Activated naive CD4-positive, alpha-beta T cell treated with anti-CD3 and anti-CD28 coated beads, Interleukin-2, amount 10 ng/mL, durations not matched to agents 7 days and 5 days (primary cell): Measurements from ENCODE around the gene NUP153.
"Not testable (repeated sequence)": the region's sequence is repeated elsewhere in the genome, so short reads cannot be mapped to it uniquely, and the experiment has no call there.

Experiments
- CTCF ChIA-PET: fragments of 350-600 bp; sonication (Branson Sonifier 250); formaldehyde crosslinking; loops from one replicate; lab custom pipeline; 2021; ENCODE audit warnings: antibody characterized with exemption; lab: Charles Lee
- DNase-seq: peaks from one replicate; pipeline ENCODE4 v3.0.0-alpha.2; 2020
- H3K27ac Mint-ChIP-seq: one replicate; pipeline ENCODE4 v1.8.0; 2021; ENCODE audit warnings: mild to moderate bottlenecking, moderate library complexity, mixed read lengths
- H3K27me3 Mint-ChIP-seq: one replicate; pipeline ENCODE4 v1.8.0; 2021; ENCODE audit warnings: mild to moderate bottlenecking, mixed read lengths
- H3K36me3 Mint-ChIP-seq: one replicate; pipeline ENCODE4 v1.8.0; 2021; ENCODE audit warnings: mixed read lengths
- H3K4me1 Mint-ChIP-seq: one replicate; pipeline ENCODE4 v1.8.0; 2021; ENCODE audit warnings: mixed read lengths
- H3K4me3 Mint-ChIP-seq: one replicate; pipeline ENCODE4 v1.8.0; 2021; ENCODE audit warnings: mild to moderate bottlenecking, moderate library complexity, mixed read lengths
- H3K9me3 Mint-ChIP-seq: one replicate; pipeline ENCODE4 v1.8.0; 2021; ENCODE audit warnings: mixed read lengths

Gene NUP153

DNA sequence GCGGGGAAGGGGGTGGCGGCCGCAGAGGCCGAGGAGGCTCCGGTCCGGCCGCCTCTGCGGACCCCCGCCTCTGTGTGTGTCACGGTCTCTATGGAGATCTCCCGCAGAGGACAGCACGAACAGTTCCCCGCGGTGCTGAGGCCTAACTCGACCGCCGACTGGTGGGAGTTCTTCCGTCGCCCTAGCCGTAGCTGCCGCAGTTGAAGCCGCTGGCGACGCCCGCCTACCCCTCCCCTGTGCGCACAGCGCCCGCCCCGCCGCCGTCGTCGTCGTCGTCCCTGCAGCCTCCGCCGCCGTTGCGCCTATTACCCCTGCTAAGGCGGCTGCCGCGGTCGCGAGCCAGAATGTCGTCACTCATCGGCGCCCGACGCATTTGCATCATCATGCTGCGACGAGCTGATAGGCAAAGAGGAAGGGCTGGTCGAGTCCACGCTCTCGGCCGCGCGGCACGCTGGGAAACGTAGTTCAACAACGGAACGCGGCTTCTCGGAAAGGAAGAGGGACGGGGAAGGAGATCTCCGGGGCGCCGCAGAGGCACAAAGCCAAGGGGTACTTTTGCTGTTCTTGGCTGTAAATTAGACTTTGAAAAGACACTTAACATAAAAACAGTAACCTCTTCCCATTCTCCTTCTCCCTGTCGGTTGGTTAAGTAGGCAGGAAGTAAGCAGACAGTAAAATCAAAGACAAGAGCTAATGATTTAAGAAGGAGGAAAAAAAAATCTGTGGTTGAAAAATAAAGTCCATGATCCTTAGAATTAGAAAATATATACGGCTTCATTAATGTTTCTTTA is at the start of gene NUP153:
NUP153 (minus strand) TSS at position 346 of the 791 bp plus-strand sequence. CDS start 538 bp downstream, outside the sequence.
- H3K27ac Mint-ChIP-seq, result peak within 1 kb of the TSS; percentile 97
- DNase-seq, result peak; percentile 99
- H3K4me1 Mint-ChIP-seq, result peaks cover 36% of the 10 kb centered on the region
- no peaks in the 10 kb centered on the region for H3K27me3 Mint-ChIP-seq
- H3K4me3 Mint-ChIP-seq, result peak within 1 kb of the TSS; percentile 86
- H3K36me3 Mint-ChIP-seq, result peaks cover 19% of the 10 kb centered on the region
- CTCF ChIA-PET, result no interaction called here
- no peaks in the 10 kb centered on the region for H3K9me3 Mint-ChIP-seq

DNA sequence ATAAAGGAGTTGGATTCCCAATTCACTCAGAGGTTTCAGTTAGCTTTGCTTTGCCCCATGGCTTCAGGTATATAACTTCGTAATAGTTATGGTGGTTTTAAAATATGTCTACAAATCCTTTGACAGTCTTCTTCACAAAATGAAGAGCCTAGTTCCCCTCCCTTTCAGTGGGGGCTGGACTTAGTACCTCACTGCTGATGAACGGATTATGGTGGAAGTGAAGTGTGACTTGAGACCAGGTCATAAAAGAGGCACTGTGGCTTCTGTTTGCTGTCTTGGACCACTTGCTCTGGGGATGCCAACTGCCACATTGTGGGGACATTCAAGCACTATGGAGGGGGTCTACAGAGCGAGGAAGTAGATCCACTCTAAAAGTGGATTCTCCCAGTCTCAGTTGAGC is 47.5 kb upstream of the NUP153 start:
- Mint-ChIP-seq H3K9me3 (no peaks in the 10 kb centered on the region), H3K4me1 (no peaks in the 10 kb centered on the region), H3K27ac (no peak overlapping the region), H3K4me3 (no peak overlapping the region), H3K27me3 (peaks cover 6% of the 10 kb centered on the region), H3K36me3 (no peaks in the 10 kb centered on the region)
- CTCF ChIA-PET, result no interaction called here
- no peak for DNase-seq

DNA sequence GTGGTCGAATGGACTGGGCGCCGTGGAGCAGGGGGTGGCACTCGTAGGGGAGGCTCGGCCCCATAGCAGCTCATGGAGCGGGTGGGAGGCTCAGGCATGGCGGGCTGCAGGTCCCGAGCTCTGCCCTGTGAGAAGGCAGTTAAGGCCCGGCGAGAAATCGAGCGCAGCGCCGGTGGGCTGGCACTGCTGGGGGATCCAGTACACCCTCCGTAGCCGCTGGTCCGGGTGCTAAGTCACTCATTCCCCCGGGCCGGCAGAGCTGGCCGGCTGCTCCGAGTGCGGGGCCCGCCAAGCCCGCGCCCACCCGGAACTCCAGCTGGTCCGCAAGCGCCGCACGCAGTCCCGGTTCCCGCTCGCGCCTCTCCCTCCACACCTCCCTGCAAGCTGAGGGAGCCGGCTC is 38.6 kb upstream of the NUP153 start:
- H3K4me3 Mint-ChIP-seq, H3K27me3 Mint-ChIP-seq, H3K27ac Mint-ChIP-seq, DNase-seq, H3K9me3 Mint-ChIP-seq, H3K4me1 Mint-ChIP-seq, CTCF ChIA-PET, H3K36me3 Mint-ChIP-seq: not testable (repeated sequence)

DNA sequence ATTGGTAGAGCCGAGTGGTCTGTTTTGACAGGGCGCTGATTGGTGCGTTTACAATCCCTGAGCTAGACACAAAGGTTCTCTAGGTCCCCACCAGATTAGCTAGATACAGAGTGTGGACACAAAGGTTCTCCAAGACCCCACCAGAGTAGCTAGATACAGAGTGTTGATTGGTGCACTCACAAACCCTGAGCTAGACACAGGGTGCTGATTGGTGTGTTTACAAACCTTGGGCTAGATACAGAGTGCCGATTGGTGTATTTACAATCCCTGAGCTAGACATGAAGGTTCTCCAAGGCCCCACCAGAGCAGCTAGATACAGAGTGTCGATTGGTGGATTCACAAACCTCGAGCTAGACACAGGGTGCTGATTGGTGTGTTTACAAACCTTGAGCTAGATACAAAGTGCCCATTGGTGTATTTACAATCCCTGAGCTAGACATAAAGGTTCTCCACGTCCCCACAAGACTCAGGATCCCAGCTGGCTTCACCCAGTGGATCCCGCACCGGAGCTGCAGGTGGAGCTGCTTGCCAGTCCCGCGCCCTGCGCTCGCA is 38.1 kb upstream of the NUP153 start:
- DNase-seq, result not testable (repeated sequence)

DNA sequence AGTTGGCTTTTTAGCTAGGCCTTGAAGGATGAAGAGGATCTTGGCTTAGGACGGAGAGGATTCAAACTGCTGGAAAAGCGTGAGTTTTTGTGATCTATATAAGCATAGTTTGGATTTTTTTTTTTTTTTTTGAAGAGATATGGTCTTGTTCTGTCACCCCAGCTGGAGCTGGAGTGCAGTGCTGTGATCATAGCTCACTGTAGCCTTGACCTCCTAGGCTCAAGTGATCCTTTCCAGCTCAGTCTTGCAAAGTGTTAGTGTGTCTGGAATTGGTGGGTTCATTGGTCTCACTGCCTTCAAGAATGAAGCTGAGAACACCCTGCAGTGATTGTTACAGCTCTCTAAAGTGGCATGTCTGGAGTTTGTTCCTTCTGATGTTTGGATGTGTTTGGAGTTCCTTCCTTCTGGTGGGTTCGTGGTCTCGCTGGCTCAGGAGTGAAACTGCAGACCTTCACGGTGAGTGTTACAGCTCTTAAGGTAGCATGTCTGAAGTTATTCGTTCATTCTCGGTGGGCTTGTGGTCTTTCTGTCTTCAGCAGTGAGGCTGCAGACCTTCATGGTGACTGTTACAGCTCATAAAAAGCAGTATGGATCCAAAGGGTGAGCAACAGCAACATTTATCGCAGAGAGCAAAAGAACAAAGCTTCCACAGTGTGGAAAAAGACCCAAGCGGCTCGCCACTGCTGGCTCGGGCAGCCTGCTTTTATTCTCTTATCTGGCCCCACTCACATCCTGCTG is 37.5 kb upstream of the NUP153 start:
- CTCF ChIA-PET, result no interaction called here
- no peaks in the 10 kb centered on the region for H3K4me1 Mint-ChIP-seq
- no peak overlapping the region for H3K4me3 Mint-ChIP-seq
- no peaks in the 10 kb centered on the region for H3K36me3 Mint-ChIP-seq
- no peak for DNase-seq
- H3K9me3 Mint-ChIP-seq, result peaks cover 2% of the 10 kb centered on the region
- peaks cover 11% of the 10 kb centered on the region for H3K27me3 Mint-ChIP-seq
- H3K27ac Mint-ChIP-seq, result no peak overlapping the region

More for the DNA sequence above, 38.1 kb upstream of the NUP153 start:
- H3K4me3 Mint-ChIP-seq, H3K27me3 Mint-ChIP-seq, H3K9me3 Mint-ChIP-seq, CTCF ChIA-PET, H3K4me1 Mint-ChIP-seq, H3K36me3 Mint-ChIP-seq, H3K27ac Mint-ChIP-seq: not testable (repeated sequence)

DNA sequence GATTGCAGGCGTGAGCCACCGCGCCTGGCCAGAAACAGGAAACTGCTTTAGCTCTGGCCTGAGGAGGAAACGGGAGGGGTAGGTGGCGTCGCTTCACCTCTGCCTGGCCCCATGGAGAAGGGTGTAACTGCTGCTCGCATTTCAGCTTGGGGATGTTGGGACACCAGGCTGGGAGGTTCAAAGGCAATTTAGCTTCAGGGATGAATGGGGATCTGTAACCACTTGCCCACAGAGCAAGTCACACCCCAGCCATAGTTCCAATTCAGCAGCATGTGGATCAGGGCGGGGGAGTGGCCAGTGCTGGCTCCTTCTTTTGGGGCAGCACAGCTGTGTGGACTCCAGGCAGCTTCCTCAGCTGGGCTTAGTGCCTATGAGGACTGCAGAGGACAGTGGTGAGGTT is 34.8 kb upstream of the NUP153 start:
- DNase-seq, result no peak
- Mint-ChIP-seq H3K27ac (no peak overlapping the region), H3K9me3 (peaks cover 20% of the 10 kb centered on the region), H3K27me3 (peaks cover 11% of the 10 kb centered on the region), H3K4me3 (no peak overlapping the region), H3K36me3 (no peaks in the 10 kb centered on the region), H3K4me1 (no peaks in the 10 kb centered on the region)
- CTCF ChIA-PET, result no interaction called here

DNA sequence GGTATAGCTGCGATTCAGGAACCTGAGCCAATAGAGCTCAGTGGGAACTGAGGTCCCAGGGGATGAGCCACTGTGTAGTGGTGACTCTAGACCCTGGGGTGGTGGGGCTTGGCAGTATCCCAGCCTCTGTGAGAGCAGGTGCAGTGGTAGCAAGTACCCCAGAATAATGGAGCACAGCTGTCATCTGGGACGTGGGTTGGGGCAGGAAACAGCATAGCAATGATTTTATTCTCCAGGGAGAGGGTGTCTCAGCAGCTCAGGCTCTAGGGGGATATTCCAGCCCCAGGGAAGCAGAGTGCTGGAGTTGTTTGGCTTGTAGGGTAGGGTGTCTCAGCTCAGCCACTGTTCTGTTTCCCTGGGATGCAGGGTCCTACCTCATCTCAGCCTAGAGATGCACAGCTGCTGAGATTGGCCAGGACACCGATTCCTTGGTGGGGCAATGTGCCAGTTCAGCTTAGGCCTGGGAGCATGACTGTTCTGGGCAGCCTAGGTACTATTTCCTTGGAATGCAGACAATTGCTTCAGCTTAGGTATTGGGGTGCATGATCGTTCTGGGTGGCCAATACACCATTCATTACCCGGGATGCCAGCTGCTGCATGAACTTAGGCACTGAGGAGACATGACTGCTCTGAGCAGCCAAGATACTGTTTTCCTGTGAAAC is 34.0 kb upstream of the NUP153 start:
- Mint-ChIP-seq H3K36me3 (no peaks in the 10 kb centered on the region), H3K4me3 (no peak overlapping the region), H3K4me1 (no peaks in the 10 kb centered on the region), H3K27me3 (peaks cover 11% of the 10 kb centered on the region), H3K27ac (no peak overlapping the region), H3K9me3 (peaks cover 20% of the 10 kb centered on the region)
- CTCF ChIA-PET, result interaction anchor here (0.8 to 1.1 kb wide), 2 partner anchors 39 to 155 kb away, joined by 3 read pairs; no protein-coding TSS in a partner anchor
- DNase-seq, result no peak

DNA sequence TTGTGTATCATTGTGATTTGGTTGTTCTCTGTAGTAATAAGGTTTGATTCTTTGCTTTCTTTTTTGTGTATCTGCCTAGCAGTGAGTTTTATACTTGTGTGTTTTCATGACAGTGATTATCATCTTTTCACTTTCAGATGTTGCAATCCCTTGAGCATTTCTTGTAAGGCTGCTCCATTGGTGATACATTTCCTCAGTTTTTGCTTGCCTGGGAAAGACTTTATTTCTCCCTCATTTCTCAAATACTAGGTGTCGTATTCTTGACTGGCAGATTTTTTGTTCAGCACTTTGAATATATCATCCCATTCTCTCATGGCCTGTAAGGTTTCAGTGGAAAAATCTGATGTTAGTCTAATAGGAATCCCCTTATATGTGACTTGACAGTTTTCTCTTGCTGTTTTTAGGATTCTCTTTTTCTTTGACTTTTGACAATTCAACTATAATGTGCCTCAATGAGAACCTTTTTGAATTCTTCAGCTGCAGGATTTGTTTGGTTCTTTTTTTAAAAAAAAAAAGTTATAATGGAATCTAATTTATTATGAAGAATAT is 31.1 kb upstream of the NUP153 start:
- CTCF ChIA-PET, result no interaction called here
- no peak for DNase-seq
- Mint-ChIP-seq H3K4me1 (no peaks in the 10 kb centered on the region), H3K36me3 (no peaks in the 10 kb centered on the region), H3K27ac (no peak overlapping the region), H3K9me3 (peaks cover 20% of the 10 kb centered on the region), H3K27me3 (peaks cover 11% of the 10 kb centered on the region), H3K4me3 (no peak overlapping the region)

DNA sequence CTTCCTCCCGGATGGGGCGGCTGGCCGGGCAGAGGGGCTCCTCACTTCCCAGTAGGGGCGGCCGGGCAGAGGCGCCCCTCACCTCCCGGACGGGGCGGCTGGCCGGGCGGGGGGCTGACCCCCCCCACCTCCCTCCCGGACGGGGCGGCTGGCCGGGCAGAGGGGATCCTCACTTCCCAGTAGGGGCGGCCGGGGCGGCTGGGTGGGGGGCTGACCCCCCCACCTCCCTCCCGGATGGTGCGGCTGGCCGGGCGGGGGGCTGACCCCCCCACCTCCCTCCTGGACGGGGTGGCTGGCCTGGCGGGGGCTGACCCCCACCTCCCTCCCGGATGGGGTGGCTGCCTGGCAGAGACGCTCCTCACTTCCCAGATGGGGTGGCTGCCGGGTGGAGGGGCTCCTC is 28.6 kb upstream of the NUP153 start:
- peaks cover 20% of the 10 kb centered on the region for H3K9me3 Mint-ChIP-seq
- CTCF ChIA-PET, H3K27me3 Mint-ChIP-seq, H3K4me3 Mint-ChIP-seq, H3K4me1 Mint-ChIP-seq, DNase-seq, H3K36me3 Mint-ChIP-seq, H3K27ac Mint-ChIP-seq: not testable (repeated sequence)

DNA sequence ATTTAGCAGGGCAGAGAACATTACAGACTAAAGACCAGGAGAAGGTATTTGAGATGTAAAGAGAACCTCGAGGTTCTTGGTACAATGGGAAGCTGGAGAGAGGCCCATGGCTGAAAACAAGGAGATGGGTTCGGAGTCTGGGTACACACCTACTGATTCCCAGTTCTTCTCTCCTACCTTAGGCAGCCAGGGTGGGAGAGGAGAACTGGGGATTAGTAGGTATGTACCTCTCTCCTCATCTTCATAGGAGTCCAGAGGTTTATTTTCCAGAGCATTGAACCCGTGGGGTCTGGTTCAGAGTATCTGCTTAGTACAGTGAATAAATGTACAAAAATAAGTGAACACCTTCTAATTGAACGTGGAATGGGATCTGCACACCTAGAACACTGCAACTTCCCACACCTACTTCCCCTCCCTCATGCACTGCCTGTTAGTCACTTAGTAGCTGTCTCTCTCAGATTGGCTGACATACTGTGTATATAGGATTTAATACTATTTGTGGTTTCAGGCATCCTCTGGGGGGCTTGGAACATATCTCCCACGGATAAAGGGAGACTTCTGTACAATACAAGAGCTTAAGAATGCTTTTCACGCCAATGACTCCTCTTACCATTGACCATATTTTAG is 23.5 kb upstream of the NUP153 start:
- CTCF ChIA-PET, result no interaction called here
- H3K4me3 Mint-ChIP-seq, result no peak overlapping the region

DNA sequence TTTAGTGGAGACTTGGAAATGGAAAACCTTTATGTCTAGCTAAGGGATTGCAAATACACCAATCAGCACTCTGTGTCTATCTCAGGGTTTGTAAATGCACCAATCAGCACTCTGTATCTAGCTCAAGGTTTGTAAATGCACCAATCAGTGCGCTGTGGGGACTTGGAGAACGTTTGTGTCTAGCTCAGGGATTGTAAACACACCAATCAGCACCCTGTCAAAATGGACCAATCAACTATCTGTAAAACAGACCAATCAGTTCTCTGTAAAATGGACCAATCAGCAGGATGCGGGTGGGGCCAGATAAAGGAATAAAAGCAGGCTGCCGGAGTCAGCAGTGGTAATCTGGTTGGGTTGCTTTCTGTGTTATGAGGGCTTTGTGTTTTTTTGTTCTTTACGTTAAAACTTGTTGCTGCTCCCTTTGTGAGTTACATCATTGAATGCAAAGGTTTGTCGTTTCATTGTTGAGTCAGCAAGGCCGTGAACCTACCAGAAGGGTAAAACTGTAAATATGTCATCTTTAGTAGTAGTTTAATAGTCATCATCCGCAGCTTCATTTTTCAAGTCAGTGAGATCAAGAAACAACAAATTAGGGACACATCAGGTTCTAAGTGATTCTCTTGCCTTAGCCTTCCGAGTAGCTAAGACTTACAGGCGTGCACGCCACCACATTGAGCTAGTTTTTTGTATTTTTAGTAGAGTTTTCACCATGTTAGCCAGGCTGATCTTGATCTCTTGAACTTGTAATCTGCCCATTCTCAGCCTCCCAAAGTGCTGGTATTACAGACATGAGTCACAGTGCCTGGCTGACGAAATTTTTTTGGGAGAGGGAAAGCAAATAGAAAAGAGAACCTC is 22.7 kb upstream of the NUP153 start:
- no peaks in the 10 kb centered on the region for H3K36me3 Mint-ChIP-seq
- DNase-seq, result no peak
- CTCF ChIA-PET, result no interaction called here
- H3K9me3 Mint-ChIP-seq, result peaks cover 7% of the 10 kb centered on the region
- H3K4me1 Mint-ChIP-seq, result no peaks in the 10 kb centered on the region
- H3K4me3 Mint-ChIP-seq, result no peak overlapping the region
- H3K27me3 Mint-ChIP-seq, result no peaks in the 10 kb centered on the region
- no peak overlapping the region for H3K27ac Mint-ChIP-seq

More for the DNA sequence above, 23.5 kb upstream of the NUP153 start:
- Mint-ChIP-seq H3K4me1 (no peaks in the 10 kb centered on the region), H3K27me3 (no peaks in the 10 kb centered on the region), H3K36me3 (no peaks in the 10 kb centered on the region), H3K9me3 (peaks cover 7% of the 10 kb centered on the region), H3K27ac (no peak overlapping the region)
- DNase-seq, result no peak

DNA sequence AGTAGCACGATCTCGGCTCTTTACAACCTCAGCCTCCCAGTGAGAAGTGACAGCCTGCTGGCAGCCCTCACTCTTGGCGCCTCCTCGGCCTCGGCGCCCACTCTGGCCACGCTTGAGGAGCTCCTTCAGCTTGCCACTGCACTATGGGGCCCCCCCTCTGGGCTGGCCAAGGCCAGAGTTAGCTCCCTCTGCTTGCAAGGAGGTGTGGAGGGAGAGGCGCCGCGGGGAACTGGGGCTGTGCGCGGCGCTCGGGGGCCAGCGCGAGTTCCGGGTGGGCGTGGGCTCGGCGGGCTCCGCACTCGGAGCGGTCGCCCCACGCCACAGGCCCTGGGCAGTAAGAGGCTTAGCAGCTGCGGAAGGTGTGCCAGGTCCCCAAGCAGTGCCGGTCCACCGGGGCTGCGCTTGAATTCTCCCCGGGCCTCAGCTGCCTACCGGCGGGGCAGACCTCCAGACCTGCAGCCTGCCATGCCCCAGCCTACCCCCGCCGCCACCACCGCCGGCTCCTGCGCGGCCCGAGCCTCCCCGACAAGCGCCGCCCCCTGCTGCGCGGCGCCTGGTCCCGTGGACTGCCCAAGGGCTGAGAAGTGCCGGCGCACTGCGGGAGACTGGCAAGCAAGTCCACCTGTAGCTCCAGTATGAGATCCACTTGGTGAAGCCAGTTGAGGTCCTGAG is 22.0 kb upstream of the NUP153 start:
- H3K4me1 Mint-ChIP-seq, result no peaks in the 10 kb centered on the region
- no peaks in the 10 kb centered on the region for H3K36me3 Mint-ChIP-seq
- peaks cover 7% of the 10 kb centered on the region for H3K9me3 Mint-ChIP-seq
- no peak overlapping the region for H3K4me3 Mint-ChIP-seq
- H3K27me3 Mint-ChIP-seq, result no peaks in the 10 kb centered on the region
- DNase-seq, result no peak
- CTCF ChIA-PET, result no interaction called here
- H3K27ac Mint-ChIP-seq, result no peak overlapping the region

DNA sequence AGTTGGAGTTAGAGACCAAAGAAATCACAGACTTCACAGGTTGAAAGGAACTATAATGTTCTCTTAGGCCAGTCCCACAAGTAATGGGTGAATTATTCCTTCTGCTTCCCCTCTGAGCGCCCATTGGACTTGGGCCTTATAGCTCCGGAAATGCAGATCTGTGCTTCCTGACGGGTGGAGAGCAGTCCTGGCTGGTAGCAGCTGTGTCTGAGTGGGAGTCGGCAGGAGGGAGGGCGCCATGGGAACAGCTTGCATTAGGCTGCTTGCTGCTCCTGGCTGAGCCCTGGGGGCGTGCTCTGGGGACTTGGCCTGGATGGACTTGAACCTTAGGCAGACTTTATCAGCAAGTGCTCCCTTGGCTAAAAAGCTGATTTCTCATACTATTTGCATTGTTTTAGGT is 18.4 kb upstream of the NUP153 start:
- CTCF ChIA-PET, result no interaction called here
- DNase-seq, result no peak
- Mint-ChIP-seq H3K4me1 (no peaks in the 10 kb centered on the region), H3K27ac (no peak overlapping the region), H3K9me3 (peaks cover 7% of the 10 kb centered on the region), H3K4me3 (no peak overlapping the region), H3K36me3 (no peaks in the 10 kb centered on the region), H3K27me3 (peaks cover 11% of the 10 kb centered on the region)
